HCT116 (cell line): ENCODE results near the gene CBX5. TPM values are rescaled to one million over a fixed set of nuclear protein-coding genes. Genes with fewer than 3 reads are reported as not detected.

ENCODE experiments used
- ATAC-seq: fragments of 200-7000 bp; cut with Tn5 transposase; 2 replicates; pipeline ENCODE4 v1.9.1; 2020; ENCODE audit warnings: mild to moderate bottlenecking, moderate library complexity
- BruUV-seq: library from RNA; stranded (reverse); fragments of 400-500 nt; replicated peaks from 2 replicates; lab custom pipeline; 2021; lab: Mats Ljungman, UMichigan
- CTCF ChIA-PET: fragments of 300-600 bp; sonication (Branson Sonifier 250); formaldehyde crosslinking; loops from one replicate; lab custom pipeline; 2021; ENCODE audit warnings: antibody characterized with exemption; lab: Charles Lee
- POLR2A ChIA-PET: fragments of 300-600, 350-600 bp; sonication (Branson Sonifier 250); formaldehyde crosslinking; loops from one replicate; lab custom pipeline; 2021; ENCODE audit warnings: antibody characterized with exemption; lab: Charles Lee
- RAD21 ChIA-PET, 2 experiments: fragments of 300-600 bp; sonication (Branson Sonifier 250); formaldehyde crosslinking; loops; one replicate each; lab custom pipeline; 2023; ENCODE audit warnings: low total read pairs in 2 of 2; ENCODE audit not compliant: uncharacterized antibody in 2 of 2, unreplicated experiment in 2 of 2, low non-redundant PET in 1 of 2; lab: Charles Lee
- DNase-seq: peaks from one replicate; pipeline ENCODE4 v3.0.0-alpha.2; 2010; ENCODE audit warnings: low read depth, low spot score
- H2AFZ ChIP-seq: fragments of 200-600 bp; shearing (Covaris generic), sonication (generic); 2 replicates; pipeline ENCODE4 v1.6.1; 2017; ENCODE audit warnings: low read depth, mixed run types, mixed read lengths, antibody characterized with exemption, low read length; ENCODE audit not compliant: poor library complexity, severe bottlenecking
- H3K27ac ChIP-seq: 2 replicates; pipeline ENCODE4 v1.5.1; 2012; ENCODE audit warnings: low read depth, low read length
- H3K27me3 ChIP-seq: fragments of 200-600 bp; sonication (generic); 2 replicates; pipeline ENCODE4 v1.6.1; 2016; ENCODE audit warnings: mixed run types, low read length, mixed read lengths; ENCODE audit not compliant: insufficient read depth
- H3K36me3 ChIP-seq, 2 experiments: fragments of 200-500 bp in 1 of 2; fragments of 200-600 bp in 1 of 2; sonication (Bioruptor generic) in 1 of 2; sonication (generic) in 1 of 2; 2 replicates each; pipeline versions ENCODE4 v1.5.1 to v1.6.1; 2014 to 2016; ENCODE audit warnings: low read length in 2 of 2, inconsistent platforms in 1 of 2, mixed read lengths in 1 of 2, mixed run types in 1 of 2; ENCODE audit not compliant: insufficient read depth in 2 of 2, control insufficient read depth in 1 of 2
- H3K4me1 ChIP-seq, 2 experiments: fragments of 200-600 bp in 1 of 2; sonication (generic) in 1 of 2; 2 replicates each; pipeline versions ENCODE4 v1.5.1 to v1.6.1; 2012 to 2017; ENCODE audit warnings: low read length in 2 of 2, inconsistent platforms in 1 of 2, mild to moderate bottlenecking in 1 of 2, mixed read lengths in 1 of 2, mixed run types in 1 of 2, moderate library complexity in 1 of 2; ENCODE audit not compliant: insufficient read depth in 2 of 2, control insufficient read depth in 1 of 2
- H3K4me2 ChIP-seq: fragments of 200-600 bp; sonication (generic); 2 replicates; pipeline ENCODE4 v1.6.1; 2017; ENCODE audit warnings: mixed run types, low read length, mixed read lengths
- H3K4me3 ChIP-seq, 2 experiments: fragments of 200-600 bp in 1 of 2; sonication (generic) in 1 of 2; replicated peaks in 1 of 2; 2 replicates each; pipeline ENCODE4 v1.5.1; 2011 to 2016; ENCODE audit warnings: low read length in 2 of 2, control low read depth in 1 of 2, low read depth in 1 of 2, mild to moderate bottlenecking in 1 of 2, mixed read lengths in 1 of 2, mixed run types in 1 of 2
- H3K79me2 ChIP-seq: fragments of 200-600 bp; sonication (generic); 2 replicates; pipeline ENCODE4 v1.6.1; 2017; ENCODE audit warnings: mild to moderate bottlenecking, mixed run types, low read length, moderate library complexity, mixed read lengths; ENCODE audit not compliant: insufficient read depth
- H3K9ac ChIP-seq: fragments of 200-600 bp; sonication (generic); 2 replicates; pipeline ENCODE4 v1.6.1; 2016; ENCODE audit warnings: low read length, mixed read lengths
- H3K9me2 ChIP-seq: fragments of 200-600 bp; sonication (generic), shearing (Covaris generic); 2 replicates; pipeline ENCODE4 v1.6.1; 2017; ENCODE audit warnings: mixed run types, mild to moderate bottlenecking, moderate library complexity; ENCODE audit not compliant: insufficient read depth
- H3K9me3 ChIP-seq, 2 experiments: fragments of 200-500 bp in 1 of 2; fragments of 200-600 bp in 1 of 2; sonication (Bioruptor generic) in 1 of 2; sonication (generic) in 1 of 2; 2 replicates each; pipeline ENCODE4 v1.6.1; 2014 to 2017; ENCODE audit warnings: low read length in 2 of 2, mixed read lengths in 2 of 2, inconsistent platforms in 1 of 2, low read depth in 1 of 2, mild to moderate bottlenecking in 1 of 2, mixed run types in 1 of 2, moderate library complexity in 1 of 2; ENCODE audit not compliant: control insufficient read depth in 1 of 2, insufficient read depth in 1 of 2
- H4K20me1 ChIP-seq: fragments of 200-600 bp; sonication (generic), shearing (Covaris generic); 2 replicates; pipeline ENCODE4 v1.6.1; 2017; ENCODE audit warnings: mixed run types, mild to moderate bottlenecking, moderate library complexity; ENCODE audit not compliant: insufficient read depth
- CBX3 ChIP-seq: IDR thresholded peaks from 2 replicates; pipeline ENCODE4 v1.6.1; 2012; ENCODE audit warnings: low read depth
- CEBPB ChIP-seq: IDR thresholded peaks from 2 replicates; pipeline ENCODE4 v1.6.1; 2012; ENCODE audit warnings: low read depth
- EZH2 ChIP-seq: fragments of 200-600 bp; sonication (generic); IDR thresholded peaks from 2 replicates; pipeline ENCODE4 v1.6.1; 2017; ENCODE audit warnings: antibody characterized with exemption, mixed run types
- FOSL1 ChIP-seq: IDR thresholded peaks from 2 replicates; pipeline ENCODE4 v1.6.1; 2012; ENCODE audit warnings: low read depth
- JUND ChIP-seq: IDR thresholded peaks from 2 replicates; pipeline ENCODE4 v1.6.1; 2012
- RAD21 ChIP-seq: IDR thresholded peaks from 2 replicates; pipeline ENCODE4 v1.6.1; 2012; ENCODE audit warnings: low read depth, mild to moderate bottlenecking
- SP1 ChIP-seq: IDR thresholded peaks from 2 replicates; pipeline ENCODE4 v1.6.1; 2012; ENCODE audit warnings: low read depth
- SRF ChIP-seq: IDR thresholded peaks from 2 replicates; pipeline ENCODE4 v1.6.1; 2012; ENCODE audit warnings: low read depth
- YY1 ChIP-seq: IDR thresholded peaks from 2 replicates; pipeline ENCODE4 v1.6.1; 2011; ENCODE audit warnings: low read length, low read depth, moderate library complexity, mild to moderate bottlenecking; ENCODE audit not compliant: insufficient replicate concordance; ENCODE audit errors: extremely low read depth
- intact Hi-C: fragments of 100-400 bp; cut with micrococcal nuclease; formaldehyde crosslinking; loops from 2 replicates; pipeline ENCODE4 v1.10.0; 2022
- total RNA-seq: library from RNA; stranded (reverse); gene quantifications from one replicate; pipeline ENCODE4 v1.2.1, GENCODE V29; 2021; ENCODE audit not compliant: unreplicated experiment
- TF ChIP-seq, protein P1 (sequence below): IDR thresholded peaks from 2 replicates; pipeline ENCODE4 v1.6.1; 2012; ENCODE audit warnings: low read depth
- TF ChIP-seq, protein P2 (sequence below): IDR thresholded peaks from 2 replicates; pipeline ENCODE4 v1.6.1; 2011; ENCODE audit warnings: mild to moderate bottlenecking, low read length, moderate library complexity; ENCODE audit not compliant: insufficient replicate concordance; ENCODE audit errors: extremely low read depth

CBX5 gene
- total RNA-seq, 1 experiment from 2014 or later = 72.3 TPM

DNA sequence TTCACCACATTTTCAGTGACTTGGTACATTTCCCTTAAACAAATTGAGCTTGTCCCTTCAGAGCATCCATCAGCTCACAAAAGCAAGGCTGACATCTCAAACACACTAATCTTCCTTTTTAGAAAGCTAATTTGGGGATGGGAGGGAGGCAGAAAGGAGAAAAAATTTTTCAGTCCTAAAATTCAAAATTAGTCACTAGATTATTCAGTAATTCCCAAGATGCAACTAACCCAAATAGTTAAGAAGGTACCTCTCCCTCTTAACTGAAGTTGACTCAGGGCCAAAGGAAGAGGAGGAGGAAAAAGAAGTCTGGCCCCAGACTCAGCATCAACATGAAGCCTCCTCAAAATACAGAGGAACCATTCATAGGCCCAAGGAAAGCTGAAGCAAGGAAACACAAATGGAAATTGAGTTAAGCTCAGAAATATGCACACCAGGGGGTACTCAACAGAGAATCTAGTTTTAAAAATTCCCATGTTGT is 21.7 kb downstream of the CBX5 start:
- Histone ChIP-seq H4K20me1 (no peaks in the 10 kb centered on the region), H3K9me3 (no peaks in the 10 kb centered on the region), H3K4me3 (peak overlapping the region; percentile 60 to 62; a peak in 3 of 4 replicates), H3K36me3 (peaks cover 11 to 17% of the 10 kb centered on the region in 2 experiments; a peak in 2 of 4 replicates), H3K9me2 (no peaks in the 10 kb centered on the region), H3K27ac (peak overlapping the region; percentile 82; the same call in 1 of the 2 replicates), H3K4me1 (peaks cover 53 to 61% of the 10 kb centered on the region in 2 experiments), H3K79me2 (peaks cover 30% of the 10 kb centered on the region), H3K27me3 (no peaks in the 10 kb centered on the region), H2AFZ (no peak overlapping the region), H3K4me2 (peak overlapping the region; percentile 93), H3K9ac (peak overlapping the region; percentile 77)
- intact Hi-C loops = no loop called here
- DNase-seq (no peak), ATAC-seq (no peak)
- POLR2A ChIA-PET = interaction anchor here (2.3 kb wide), 1 partner anchor 22 kb away, joined by 27 read pairs; the partner anchor contains the start of genes CBX5 and HNRNPA1
- no TSS peak for BruUV-seq
- CTCF ChIA-PET = interaction anchor here (0.8 kb wide), 1 partner anchor 141 kb away, joined by 3 read pairs; no protein-coding TSS in a partner anchor
- RAD21 ChIA-PET = no interaction called here
- TF ChIP-seq CBX3 (no peak), JUND (no peak), SP1 (no peak), SRF (no peak), CEBPB (no peak), RAD21 (no peak), YY1 (no peak), FOSL1 (no peak), EZH2 (no peak)
- TF ChIP-seq, protein P1, sequence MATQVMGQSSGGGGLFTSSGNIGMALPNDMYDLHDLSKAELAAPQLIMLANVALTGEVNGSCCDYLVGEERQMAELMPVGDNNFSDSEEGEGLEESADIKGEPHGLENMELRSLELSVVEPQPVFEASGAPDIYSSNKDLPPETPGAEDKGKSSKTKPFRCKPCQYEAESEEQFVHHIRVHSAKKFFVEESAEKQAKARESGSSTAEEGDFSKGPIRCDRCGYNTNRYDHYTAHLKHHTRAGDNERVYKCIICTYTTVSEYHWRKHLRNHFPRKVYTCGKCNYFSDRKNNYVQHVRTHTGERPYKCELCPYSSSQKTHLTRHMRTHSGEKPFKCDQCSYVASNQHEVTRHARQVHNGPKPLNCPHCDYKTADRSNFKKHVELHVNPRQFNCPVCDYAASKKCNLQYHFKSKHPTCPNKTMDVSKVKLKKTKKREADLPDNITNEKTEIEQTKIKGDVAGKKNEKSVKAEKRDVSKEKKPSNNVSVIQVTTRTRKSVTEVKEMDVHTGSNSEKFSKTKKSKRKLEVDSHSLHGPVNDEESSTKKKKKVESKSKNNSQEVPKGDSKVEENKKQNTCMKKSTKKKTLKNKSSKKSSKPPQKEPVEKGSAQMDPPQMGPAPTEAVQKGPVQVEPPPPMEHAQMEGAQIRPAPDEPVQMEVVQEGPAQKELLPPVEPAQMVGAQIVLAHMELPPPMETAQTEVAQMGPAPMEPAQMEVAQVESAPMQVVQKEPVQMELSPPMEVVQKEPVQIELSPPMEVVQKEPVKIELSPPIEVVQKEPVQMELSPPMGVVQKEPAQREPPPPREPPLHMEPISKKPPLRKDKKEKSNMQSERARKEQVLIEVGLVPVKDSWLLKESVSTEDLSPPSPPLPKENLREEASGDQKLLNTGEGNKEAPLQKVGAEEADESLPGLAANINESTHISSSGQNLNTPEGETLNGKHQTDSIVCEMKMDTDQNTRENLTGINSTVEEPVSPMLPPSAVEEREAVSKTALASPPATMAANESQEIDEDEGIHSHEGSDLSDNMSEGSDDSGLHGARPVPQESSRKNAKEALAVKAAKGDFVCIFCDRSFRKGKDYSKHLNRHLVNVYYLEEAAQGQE = no peak
- TF ChIP-seq, protein P2, sequence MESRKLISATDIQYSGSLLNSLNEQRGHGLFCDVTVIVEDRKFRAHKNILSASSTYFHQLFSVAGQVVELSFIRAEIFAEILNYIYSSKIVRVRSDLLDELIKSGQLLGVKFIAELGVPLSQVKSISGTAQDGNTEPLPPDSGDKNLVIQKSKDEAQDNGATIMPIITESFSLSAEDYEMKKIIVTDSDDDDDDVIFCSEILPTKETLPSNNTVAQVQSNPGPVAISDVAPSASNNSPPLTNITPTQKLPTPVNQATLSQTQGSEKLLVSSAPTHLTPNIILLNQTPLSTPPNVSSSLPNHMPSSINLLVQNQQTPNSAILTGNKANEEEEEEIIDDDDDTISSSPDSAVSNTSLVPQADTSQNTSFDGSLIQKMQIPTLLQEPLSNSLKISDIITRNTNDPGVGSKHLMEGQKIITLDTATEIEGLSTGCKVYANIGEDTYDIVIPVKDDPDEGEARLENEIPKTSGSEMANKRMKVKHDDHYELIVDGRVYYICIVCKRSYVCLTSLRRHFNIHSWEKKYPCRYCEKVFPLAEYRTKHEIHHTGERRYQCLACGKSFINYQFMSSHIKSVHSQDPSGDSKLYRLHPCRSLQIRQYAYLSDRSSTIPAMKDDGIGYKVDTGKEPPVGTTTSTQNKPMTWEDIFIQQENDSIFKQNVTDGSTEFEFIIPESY = no peak
